Right renal pelvis (tissue), 4 donors: ENCODE data around the gene NACA. TPM values are rescaled to one million over a fixed set of nuclear protein-coding genes. Genes with fewer than 3 reads are reported as not detected.
A peak's percentile ranks its signal among the peaks of the same experiment; 100 is the strongest.

ENCODE experiments used
- DNase-seq, 4 donors: peaks; one replicate each; pipeline ENCODE4 v3.0.0-alpha.2; 2013; ENCODE audit warnings: low read depth in 4 of 4, low spot score in 3 of 4, missing footprints in 1 of 4
- polyA plus RNA-seq, 4 donors: library from polyadenylated mRNA; unstranded; fragments of 120-200 nt; gene quantifications; one replicate each; pipeline ENCODE4 v1.2.1, GENCODE V29; 2013; ENCODE audit not compliant: insufficient read length in 4 of 4

The NACA gene
- polyA plus RNA-seq, 4 donors, result 2,242 to 2,254 (median 2,248) TPM

DNA sequence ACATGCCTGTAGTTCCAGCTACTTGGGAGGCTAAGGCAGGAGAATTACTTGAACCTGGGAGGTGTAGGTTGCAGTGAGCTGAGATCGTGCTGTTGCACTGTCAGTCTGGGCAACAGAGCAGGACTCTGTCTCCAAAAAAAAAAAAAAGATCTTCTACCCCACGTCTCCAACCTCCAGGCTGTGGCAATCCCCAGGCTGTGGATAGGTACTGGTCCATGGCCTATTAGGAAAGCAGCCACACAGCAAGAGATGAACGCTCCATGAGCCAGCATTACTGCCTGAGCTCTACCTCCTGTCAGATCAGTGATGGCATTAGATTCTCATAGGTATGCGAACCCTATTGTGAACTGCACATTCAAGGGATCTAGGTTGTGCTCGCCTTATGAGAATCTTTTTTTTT is 30.9 kb downstream of the NACA start:
- no peak for DNase-seq

DNA sequence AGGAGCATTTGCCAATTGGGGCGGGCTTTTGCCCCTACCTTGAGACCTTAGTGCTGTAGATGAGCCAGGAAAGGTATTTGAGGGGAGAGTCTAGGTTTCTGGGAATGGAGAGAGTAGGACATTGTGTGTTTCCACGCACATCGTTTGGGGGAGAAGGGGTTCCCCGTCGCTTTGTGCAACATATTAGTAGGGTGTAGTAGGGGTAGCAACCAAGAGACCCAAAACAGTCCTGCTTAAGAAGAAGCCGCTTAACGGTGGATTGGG is 36.3 kb downstream of the NACA start:
- DNase-seq, result no peak

DNA sequence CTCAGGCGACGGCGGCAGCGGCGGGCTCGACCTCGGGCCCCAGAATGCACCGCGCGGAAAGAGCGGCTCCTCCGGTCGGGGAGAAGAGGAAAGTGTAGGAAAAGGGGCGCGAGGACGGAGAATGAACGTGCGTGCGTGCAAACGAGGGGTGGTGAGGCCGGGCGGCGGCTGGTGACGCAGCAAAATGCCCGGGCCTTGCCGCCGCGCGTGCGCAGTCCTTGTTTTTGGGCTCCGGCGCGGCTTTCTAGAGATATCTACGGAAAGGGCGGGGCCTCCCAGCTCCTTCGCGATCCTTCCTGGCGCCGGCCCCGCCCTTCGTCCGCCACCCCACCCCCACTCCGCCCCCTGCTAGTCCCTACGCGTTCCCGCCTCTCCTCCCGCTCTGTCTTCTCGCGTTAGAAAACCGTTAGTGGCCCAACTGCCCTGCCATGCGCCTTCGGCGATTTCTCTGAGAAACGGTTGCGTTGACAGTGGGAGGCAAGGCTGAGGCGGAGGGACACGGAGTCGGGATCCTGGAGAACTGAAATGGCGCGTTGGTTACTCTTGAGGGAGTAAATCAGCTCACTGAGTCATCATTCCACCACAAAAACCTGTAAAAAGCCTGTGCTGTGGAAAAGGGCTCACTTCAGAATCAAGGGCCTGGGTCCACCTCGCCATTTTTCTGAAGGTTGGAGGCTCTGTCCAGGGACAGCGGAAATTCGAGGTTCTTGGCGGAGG is 36.8 kb downstream of the NACA start, which contains the start of gene PTGES3:
TSS of gene PTGES3 (minus strand) at position 156 of the 717 bp plus-strand sequence. CDS start 285 bp downstream, outside the sequence.
- peak; percentile 95 to 96 (median 96) for DNase-seq

DNA sequence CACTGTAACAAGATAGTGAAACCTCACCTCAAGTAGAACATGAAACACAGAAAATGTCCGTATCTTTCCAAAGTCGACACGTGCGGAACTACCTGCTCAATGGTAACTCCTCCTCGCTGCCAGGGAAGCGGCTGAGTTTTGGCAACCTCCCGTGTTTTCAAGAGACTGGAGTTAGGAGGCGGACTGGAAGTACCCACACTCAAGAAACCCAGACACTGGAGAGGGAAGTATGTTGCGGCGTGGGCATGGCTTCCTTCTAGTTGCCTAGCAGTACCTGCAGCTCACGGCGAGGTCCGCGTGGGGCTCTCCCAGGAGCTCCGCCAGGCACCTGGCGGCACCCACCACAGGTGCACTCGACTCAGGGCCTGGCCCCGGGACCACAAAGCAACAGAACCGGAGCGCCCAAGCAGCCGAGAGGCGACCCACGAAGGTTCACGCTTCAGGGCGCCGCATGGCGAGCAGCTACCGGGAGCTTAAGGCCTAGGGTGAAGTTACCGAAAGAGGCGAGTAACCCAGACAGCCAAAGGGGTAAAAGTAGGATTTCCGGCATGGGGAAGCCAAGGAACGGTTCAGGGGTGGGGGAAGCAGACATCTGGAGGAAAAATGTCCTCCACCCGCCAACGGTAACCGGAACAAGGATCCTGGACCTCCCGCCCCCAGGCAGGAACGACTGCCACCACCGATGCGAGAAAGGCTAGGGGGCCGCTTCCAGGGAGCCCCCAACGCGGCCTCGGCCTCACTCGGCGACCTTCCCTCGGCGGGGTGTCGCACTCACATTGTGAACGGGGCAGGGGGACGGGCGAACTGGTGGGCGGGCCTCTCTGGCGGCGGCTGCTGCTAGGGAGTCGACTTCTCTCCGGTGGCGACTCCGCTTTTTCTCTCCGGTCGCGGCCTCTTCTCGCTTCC is 37.6 kb downstream of the NACA start:
- peak in 3 of 4 donors; percentile 29 to 54 (median 44) for DNase-seq

DNA sequence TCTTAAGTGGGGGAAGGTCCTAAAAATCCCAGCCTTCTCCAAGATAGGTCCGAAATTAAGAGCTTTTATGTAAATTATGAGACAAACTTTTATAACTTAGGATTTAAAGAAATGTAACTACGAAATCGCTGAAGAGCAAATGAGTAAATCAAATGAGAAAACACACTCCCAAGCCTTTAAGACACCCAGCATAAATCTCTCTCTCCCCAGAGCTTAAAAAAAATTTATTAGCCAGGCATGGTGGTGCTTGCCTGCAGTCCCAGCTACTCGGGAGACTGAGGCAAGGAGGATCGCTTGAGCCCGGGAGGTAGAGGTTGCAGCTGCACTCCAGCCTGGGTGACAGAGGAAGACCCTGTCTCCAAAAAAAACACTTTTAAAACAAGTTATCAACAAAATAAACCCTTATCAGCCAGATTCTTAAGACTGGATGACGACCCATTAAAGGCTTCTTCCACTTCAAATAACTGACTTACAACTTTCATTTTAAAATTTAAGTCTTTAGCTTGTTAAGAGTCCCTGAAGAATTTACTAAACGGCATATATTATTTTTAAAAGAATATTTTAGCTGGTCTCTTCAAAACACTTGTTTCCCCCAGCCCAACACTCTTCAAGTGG is 40.2 kb downstream of the NACA start:
- peak in 1 of 4 donors; percentile 24 for DNase-seq

DNA sequence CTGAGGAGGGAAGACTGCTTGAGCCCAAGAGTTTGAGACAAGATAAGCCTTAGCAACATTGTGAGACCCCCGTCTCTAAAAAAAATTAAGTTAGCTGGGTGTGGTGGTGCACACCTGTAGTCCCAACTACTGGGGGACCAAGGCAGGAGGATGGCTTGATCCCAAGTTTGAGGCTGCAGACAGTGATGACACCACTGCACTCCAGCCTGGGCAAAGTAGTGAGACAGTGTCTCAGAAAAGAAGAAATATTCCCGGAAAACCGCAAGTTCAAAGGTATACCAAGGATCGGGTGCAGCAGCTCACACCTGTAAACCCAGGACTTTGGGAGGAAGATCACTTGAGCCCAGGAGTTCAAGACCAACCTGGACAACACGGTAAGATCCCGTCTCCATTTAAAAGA is 42.8 kb downstream of the NACA start:
- DNase-seq, result no peak

DNA sequence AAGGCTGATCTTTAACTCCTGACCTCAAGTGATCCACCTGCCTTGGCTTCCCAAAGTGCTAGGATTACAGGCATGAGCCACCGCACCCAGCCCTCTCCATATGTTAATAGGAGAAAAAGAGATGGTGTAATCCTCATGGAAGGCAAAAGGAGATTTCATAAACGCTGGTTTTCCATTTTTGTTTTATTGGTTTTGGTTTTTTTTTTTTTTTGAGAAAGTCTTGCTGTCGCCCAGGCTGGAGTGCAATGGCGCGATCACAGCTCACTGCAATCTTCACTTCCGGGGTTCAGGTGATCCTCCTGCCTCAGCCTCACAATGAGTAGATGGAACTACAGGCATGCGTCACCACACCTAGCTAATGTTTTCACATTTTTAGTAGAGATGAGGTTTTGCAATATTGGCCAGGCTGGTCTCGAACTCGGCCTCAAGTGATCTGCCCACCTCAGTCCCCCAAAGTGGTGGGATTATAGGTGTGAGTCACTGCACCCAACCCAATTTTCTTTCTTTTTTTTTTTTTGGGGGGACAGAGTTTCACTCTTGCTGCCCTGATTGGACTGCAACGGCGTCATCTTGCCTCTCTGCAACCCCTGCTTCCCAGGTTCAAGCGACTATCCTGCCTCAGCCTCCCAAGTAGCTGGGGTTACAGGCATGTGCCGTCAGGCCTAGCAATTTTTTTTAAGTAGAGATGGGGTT is 45.1 kb downstream of the NACA start:
- no peak for DNase-seq

DNA sequence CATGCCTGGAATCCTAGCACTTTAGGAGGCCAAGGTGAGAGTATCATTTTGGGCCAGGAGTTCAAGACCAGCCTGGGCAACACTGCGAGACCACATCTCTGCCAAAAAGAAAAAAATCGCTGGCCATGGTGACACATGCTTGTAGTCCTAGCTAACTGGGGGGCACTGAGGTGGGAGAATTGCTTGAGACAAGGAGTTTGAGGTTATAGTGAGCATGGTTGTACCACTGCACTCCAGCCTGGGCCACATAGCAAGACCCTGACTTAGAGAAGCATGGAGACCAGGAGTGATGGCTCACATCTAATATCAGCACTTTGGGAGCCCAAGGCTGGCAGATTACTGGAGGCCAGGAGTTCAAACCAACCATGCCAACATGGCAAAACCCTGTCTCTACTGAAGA is 46.2 kb downstream of the NACA start:
- no peak for DNase-seq

DNA sequence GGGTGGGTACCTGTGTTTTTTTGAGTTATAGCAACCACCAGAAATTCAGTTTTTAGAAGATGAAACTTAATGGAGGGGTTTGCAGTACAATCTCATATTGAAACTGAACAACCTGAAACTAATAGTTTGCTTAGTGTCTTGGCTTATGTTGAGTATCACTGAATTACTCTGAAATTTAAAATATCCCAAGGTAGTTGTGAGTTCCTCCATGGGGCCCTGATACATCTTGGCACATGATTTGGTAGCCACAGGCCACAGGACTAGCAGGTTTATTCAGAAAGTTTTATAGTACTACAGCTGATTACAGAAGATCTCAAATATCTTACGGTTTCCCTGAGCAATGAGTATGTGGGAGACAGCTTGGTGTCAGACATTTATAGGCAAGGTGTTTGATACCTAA is 47.4 kb downstream of the NACA start:
- DNase-seq, result no peak

DNA sequence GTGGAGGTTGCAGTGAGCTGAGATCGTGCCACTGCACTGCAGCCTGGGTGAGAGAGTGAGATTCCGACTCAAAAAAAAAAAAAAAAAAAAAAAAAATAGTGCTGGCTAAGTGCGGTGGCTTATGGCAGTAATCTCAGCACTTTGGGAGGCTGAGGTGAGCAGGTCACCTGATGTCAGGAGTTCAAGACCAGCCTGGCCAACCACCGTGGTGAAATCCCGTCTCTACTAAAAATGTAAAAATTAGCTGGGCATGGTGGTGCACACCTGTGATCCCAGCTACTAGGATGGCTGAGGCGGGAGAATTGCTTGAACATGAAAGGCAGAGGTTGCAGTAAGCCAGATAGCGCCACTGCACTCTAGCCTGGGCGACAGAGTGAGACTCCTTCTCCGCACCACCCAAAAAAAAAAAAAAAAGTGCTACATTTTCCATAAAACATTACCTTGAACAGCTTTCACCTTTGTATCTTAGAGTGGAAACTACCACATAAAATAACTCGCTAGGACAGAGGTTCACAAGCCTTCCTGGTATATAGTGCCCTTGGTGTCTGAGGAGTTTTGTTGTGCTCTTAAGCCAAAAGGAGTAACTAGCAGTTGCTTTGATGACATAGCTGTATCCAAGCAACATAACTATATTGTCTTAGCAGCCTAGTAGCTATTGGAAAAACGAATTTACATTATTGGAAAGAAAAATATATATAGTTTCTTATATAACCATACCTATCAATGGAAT is 48.1 kb downstream of the NACA start:
- no peak for DNase-seq

DNA sequence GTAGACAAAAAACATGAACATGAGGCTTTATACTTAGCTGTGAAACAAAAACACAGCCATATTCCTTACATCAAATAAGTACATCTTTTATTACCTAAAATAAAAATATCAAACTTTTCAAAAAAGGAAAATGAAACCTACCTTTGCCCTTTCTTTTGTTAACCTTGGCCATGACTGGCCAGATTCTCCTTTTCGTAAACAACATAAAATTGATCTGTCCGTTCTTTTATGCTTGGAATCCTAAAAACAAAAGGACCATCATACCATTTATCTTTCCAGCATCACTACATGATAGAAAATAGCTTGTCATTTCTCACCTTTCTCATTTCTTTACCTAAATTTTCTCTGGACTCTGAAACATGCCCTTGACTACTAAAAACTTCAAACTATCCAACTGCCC is 53.5 kb downstream of the NACA start:
- DNase-seq, result no peak

DNA sequence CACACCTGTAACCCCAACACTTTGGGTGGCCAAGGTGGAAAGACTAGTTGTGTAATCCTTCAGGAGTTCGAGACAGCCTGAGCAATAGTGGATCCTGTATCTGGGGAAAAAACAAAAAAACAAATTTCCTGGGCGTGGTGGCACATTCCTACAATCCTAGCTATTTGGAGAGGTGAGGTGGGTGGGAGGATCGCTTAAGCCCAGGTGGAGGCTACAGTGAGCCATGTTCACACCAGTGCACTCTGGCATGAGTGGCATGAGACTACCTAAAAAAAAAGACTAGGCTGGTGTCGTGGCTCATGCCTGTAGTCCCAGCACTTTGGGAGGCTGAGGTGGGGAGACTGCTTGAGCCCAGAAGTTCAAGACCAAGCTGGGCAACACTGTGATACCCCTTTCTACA is 54.3 kb downstream of the NACA start:
- no peak for DNase-seq

DNA sequence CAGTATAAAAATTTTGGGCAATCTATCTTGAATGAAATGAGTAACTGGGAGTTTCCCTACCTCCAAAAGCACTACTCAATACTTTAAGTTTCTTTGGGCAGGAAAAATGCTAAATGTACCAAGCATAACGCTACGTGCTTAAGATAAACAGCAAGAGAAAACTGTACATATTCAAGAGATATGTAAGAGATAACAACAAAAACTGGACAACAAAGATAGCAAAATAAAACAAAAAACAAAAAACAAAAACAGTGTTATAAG is 57.0 kb downstream of the NACA start:
- DNase-seq, result no peak

Other genes starting within 250 kb of the NACA start
- gene GLS2, start 237.1 kb downstream of the NACA start, polyA plus RNA-seq, result 1 to 10 TPM in 2 of 4 donors, under 1 TPM in 2; 0.78 to 1.6 (median 1.0) TPM
- 10 to 100 TPM; 36.2 to 50.5 (median 42.6) TPM for gene RBMS2, start 203.5 kb downstream of the NACA start, polyA plus RNA-seq
- 10 to 100 TPM; 72.5 to 89.3 (median 81.7) TPM for gene BAZ2A, start 95.0 kb downstream of the NACA start, polyA plus RNA-seq
- gene ATP5F1B, start 79.3 kb downstream of the NACA start, polyA plus RNA-seq, result 1,000 to 10,000 TPM; 1,014 to 1,093 (median 1,047) TPM
- gene PTGES3, start 37.0 kb downstream of the NACA start, polyA plus RNA-seq, result 100 to 1,000 TPM; 325 to 383 (median 364) TPM
- gene PRIM1, start 27.0 kb upstream of the NACA start, polyA plus RNA-seq, result 10 to 100 TPM; 16.0 to 20.9 (median 20.0) TPM
- gene HSD17B6, start 38.0 kb upstream of the NACA start, polyA plus RNA-seq, result 1 to 10 TPM in 2 of 4 donors, under 1 TPM in 2; 0.79 to 1.4 (median 1.1) TPM
- under 1 TPM; 0.11 to 0.25 (median 0.19) TPM for gene SDR9C7, start 209.1 kb upstream of the NACA start, polyA plus RNA-seq
- gene RDH16, start 232.3 kb upstream of the NACA start, polyA plus RNA-seq, result under 1 TPM; 0.43 to 0.64 (median 0.47) TPM